ENCODE results near the gene PLVAP. TPM values are rescaled to one million over a fixed set of nuclear protein-coding genes. Genes with fewer than 3 reads are reported as not detected.

PLVAP gene
- total RNA-seq, 1 donor from 2014 or later, result not detected

DNA sequence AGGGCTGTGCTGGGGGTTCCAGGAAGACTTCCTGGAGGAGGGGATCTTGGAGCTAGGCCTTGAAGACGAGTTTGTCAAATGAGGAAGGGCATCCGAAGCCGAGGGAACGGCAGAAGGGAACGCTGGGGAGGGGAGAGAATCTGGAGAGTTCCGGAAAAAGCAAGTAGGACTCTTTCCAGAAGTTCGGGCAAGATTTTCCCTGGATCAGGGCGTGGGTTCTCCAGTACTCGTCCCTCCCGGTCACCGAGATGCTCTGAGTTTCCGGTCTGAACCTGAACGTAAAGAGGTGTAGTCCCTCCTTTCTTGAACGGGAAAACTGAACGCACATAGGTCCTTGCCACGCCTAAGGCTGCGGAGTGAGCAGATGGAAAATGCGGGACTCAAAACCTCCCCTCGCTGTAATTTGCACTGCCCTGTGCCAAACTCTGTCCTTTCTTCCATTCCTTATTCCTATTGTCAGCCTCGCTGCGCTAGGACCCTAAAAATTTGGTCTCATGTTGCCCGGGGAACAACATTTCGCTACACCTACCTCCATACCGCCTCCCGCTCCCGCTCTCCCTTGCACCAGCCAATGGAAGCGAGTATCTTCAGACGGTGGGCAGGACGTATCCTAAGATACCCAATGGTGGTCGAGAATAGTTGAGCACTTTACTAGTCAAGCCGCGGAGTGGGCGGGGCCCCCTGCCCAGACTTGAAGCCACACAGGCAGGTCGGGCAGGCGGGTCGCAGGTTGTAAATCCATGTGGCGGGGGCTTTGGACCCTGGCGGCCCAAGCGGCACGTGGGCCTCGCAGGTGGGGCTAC is 40.1 kb downstream of the PLVAP start, which contains the start of gene GTPBP3:
Gene GTPBP3, plus strand, starts transcription at position 682 of the 803 bp plus-strand sequence. Its CDS starts 59 bp downstream, at position 741.
- TF ChIP-seq, protein P1, sequence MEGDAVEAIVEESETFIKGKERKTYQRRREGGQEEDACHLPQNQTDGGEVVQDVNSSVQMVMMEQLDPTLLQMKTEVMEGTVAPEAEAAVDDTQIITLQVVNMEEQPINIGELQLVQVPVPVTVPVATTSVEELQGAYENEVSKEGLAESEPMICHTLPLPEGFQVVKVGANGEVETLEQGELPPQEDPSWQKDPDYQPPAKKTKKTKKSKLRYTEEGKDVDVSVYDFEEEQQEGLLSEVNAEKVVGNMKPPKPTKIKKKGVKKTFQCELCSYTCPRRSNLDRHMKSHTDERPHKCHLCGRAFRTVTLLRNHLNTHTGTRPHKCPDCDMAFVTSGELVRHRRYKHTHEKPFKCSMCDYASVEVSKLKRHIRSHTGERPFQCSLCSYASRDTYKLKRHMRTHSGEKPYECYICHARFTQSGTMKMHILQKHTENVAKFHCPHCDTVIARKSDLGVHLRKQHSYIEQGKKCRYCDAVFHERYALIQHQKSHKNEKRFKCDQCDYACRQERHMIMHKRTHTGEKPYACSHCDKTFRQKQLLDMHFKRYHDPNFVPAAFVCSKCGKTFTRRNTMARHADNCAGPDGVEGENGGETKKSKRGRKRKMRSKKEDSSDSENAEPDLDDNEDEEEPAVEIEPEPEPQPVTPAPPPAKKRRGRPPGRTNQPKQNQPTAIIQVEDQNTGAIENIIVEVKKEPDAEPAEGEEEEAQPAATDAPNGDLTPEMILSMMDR (IDR thresholded peaks at IDR 0.05; ENCODE audit: insufficient read depth, low read length, severe bottlenecking), result no peak
- Histone ChIP-seq H3K27me3 (ENCODE audit: control insufficient read depth, insufficient read depth, low read length) (no peaks in the 10 kb centered on the region), H3K4me3 (ENCODE audit: low read depth, low read length) (peak within 1 kb of the TSS; percentile 56), H3K36me3 (ENCODE audit: control insufficient read depth, insufficient read depth, low read length) (peaks cover 8% of the 10 kb centered on the region)
- DNase-seq (ENCODE audit: low read depth), result peak; percentile 97
- peak; percentile 84 for FAIRE-seq

DNA sequence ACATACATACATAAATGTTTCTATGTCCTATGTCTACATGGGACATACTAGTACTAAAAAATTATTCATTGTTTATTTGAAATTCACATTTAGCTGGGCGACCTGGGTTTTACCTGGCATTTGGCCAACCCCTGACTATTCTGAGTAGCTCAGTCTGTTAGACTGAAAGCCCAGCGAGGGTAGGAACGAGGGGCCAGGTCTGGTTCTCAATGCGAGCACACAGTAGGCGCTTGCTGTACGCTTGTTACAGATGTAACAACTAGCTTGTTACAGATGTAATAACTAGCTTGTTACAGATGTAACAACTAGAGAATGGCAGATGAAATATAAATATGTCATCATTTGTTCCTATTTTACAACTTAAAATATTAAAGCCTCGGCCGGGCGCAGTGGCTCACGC is 41.6 kb downstream of the PLVAP start:
- TF ChIP-seq, protein P1 (IDR thresholded peaks at IDR 0.05; ENCODE audit: insufficient read depth, low read length, severe bottlenecking), result no peak
- Histone ChIP-seq H3K4me3 (ENCODE audit: low read depth, low read length) (no peak overlapping the region), H3K27me3 (ENCODE audit: control insufficient read depth, insufficient read depth, low read length) (peaks cover under 1% of the 10 kb centered on the region), H3K36me3 (ENCODE audit: control insufficient read depth, insufficient read depth, low read length) (peaks cover 6% of the 10 kb centered on the region)
- DNase-seq (ENCODE audit: low read depth) (no peak), FAIRE-seq (no peak)

DNA sequence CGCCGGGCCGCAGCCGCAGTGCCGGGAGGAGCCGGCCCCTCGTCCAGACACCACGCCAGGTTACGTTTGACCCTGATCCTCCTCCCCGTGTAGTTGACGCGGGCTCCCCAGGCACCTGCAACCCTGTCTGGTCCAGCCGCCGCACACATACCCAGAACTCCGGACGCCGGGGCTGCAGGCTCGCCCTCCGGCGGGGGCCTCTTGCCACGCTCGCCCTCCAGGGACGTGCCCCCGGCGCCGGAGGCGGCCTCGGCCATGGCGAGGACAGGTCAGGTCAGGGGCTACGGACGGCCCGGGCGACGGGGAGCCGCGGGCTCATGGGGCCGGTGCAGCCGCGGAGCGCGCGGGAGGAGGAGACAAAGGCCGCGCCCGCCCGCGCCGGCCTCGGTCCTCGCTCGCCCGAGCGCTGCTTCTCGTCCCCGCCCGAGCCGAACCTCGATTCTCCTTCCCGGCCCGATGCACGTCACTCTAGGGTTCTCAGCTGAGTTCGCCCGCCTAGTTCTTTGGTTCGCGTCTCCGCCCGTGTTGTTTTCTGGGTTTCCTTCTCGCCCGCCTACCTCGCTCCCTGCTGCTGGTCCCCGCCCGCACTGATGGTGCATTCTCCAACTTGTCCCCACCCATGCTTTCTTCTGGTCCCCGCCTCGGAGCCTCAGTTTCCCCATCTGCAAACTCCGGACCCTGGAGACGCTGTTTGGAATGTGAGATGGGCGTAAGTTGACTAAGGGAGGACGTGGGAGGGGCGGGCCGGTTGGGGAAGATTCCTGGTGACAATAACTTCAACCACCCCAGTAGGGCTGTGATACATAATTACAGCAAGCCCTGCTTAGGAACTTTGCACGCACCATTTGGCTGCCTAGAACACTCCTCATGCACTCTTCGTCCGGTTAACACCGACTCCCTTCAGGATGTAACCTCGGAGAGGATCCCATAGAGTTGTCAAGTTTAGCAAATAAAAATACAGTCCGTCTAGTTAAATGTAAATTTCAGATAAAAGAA is 42.4 kb downstream of the PLVAP start, which contains the start of gene ANO8:
Gene ANO8, minus strand, starts transcription at position 442 of the 996 bp plus-strand sequence. Its CDS starts 185 bp downstream, at position 257.
- no peak for FAIRE-seq
- TF ChIP-seq, protein P1 (IDR thresholded peaks at IDR 0.05; ENCODE audit: insufficient read depth, low read length, severe bottlenecking), result no peak
- peak; percentile 88 for DNase-seq (ENCODE audit: low read depth)
- Histone ChIP-seq H3K4me3 (ENCODE audit: low read depth, low read length) (peak within 1 kb of the TSS; percentile 65), H3K36me3 (ENCODE audit: control insufficient read depth, insufficient read depth, low read length) (peaks cover 6% of the 10 kb centered on the region), H3K27me3 (ENCODE audit: control insufficient read depth, insufficient read depth, low read length) (peaks cover 5% of the 10 kb centered on the region)

DNA sequence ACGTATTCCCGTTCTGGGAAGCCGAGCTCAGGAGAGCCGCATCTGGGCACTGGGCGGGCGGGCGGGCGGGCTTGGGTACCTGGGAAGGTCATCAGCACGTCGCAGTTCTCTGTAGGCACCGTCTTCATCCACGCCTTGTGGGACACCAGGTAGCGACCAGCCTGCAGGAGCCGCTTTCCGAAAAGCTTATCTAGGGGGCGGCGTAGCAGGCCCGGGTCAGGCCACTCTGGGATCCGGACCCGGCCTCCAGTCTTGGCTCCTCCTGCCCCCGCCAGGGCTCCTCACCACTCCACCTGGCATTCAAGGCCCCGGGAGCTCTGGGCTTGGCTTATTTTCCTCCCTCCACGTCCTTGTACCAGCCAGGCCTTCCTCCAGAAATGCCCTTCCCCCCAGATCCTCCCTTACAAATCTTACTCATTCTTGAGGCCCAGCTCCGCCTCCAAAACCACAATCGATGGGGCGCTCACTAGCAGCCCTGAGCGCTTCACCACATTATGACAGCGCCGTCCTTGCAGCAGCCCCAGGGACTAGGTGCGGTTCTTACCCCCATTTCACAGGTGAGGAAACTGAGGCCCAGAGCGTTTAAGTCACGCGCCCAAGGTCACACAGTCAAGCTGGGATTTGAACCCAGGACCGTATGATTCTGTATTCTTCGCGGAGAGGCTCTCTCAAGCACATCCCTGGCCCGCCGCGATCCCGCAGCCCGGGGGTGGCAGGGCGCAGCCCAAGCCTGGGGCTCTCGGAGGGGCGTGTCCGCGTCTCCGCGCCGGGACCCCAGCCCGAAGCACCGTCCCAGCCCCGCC is 43.3 kb downstream of the PLVAP start:
- Histone ChIP-seq H3K36me3 (ENCODE audit: control insufficient read depth, insufficient read depth, low read length) (peaks cover 2% of the 10 kb centered on the region), H3K27me3 (ENCODE audit: control insufficient read depth, insufficient read depth, low read length) (peaks cover 9% of the 10 kb centered on the region), H3K4me3 (ENCODE audit: low read depth, low read length) (peak overlapping the region; percentile 65)
- FAIRE-seq (no peak), DNase-seq (ENCODE audit: low read depth) (peak; percentile 74)
- TF ChIP-seq, protein P1 (IDR thresholded peaks at IDR 0.05; ENCODE audit: insufficient read depth, low read length, severe bottlenecking), result no peak

Data from bronchial epithelial cell (primary cell).